Vagina (tissue), 2 donors: Measurements from ENCODE around the gene ADGRB2. TPM values are rescaled to one million over a fixed set of nuclear protein-coding genes. Genes with fewer than 3 reads are reported as not detected.

ENCODE experiments used
- DNase-seq, 2 donors: peaks; one replicate each; pipeline ENCODE4 v3.0.0-alpha.2; 2017; ENCODE audit errors: extremely low spot score in 2 of 2
- H3K27ac ChIP-seq: fragments of 200-600 bp; sonication (generic); one replicate; pipeline ENCODE4 v1.5.1; 2019
- H3K27me3 ChIP-seq: fragments of 200-600 bp; sonication (generic); one replicate; pipeline ENCODE4 v1.5.1; 2019
- H3K36me3 ChIP-seq, 2 donors: fragments of 200-600 bp; sonication (generic); one replicate each; pipeline ENCODE4 v1.5.1; 2017 to 2019
- H3K4me1 ChIP-seq: fragments of 200-600 bp; sonication (generic); one replicate; pipeline ENCODE4 v1.5.1; 2019
- H3K4me3 ChIP-seq, 2 donors: fragments of 200-600 bp; sonication (generic); 1 replicate in 1 of 2; 2 replicates in 1 of 2; pipeline ENCODE4 v1.5.1; 2016 to 2019
- H3K9me3 ChIP-seq: fragments of 200-600 bp; sonication (generic); one replicate; pipeline ENCODE4 v1.5.1; 2019
- POLR2A ChIP-seq, 2 donors: fragments of 450-650 bp; IDR thresholded peaks; one replicate each; pipeline ENCODE4 v1.6.1; 2017; ENCODE audit warnings: antibody characterized with exemption in 2 of 2, mild to moderate bottlenecking in 2 of 2, moderate library complexity in 2 of 2
- POLR2AphosphoS5 ChIP-seq, 2 donors: sonication (generic); formaldehyde crosslinking; IDR thresholded peaks; one replicate each; pipeline ENCODE4 v1.9.0; 2017; ENCODE audit warnings: antibody characterized with exemption in 2 of 2, mild to moderate bottlenecking in 2 of 2, low read depth in 1 of 2; ENCODE audit not compliant: insufficient read depth in 1 of 2
- intact Hi-C: fragments of 100-400 bp; cut with DNase I; formaldehyde crosslinking; loops from one replicate; pipeline ENCODE4 v1.15.1; 2023
- total RNA-seq: library from RNA; depleted of rRNA; stranded (reverse); fragments of >200 nt; gene quantifications from one replicate; pipeline ENCODE4 v1.2.3, GENCODE V29; 2016
- TF ChIP-seq, protein P1 (sequence below), 3 experiments: fragments of 450-650 bp in 2 of 3; fragments of 200-600 bp in 1 of 3; sonication (generic) in 1 of 3; IDR thresholded peaks; one replicate each; pipeline ENCODE4 v1.5.1; 2017 to 2019; ENCODE audit warnings: antibody characterized with exemption in 3 of 3, mild to moderate bottlenecking in 2 of 3, moderate library complexity in 2 of 3

ADGRB2 gene
- total RNA-seq, 1 donor from 2014 or later = 3.9 TPM

DNA sequence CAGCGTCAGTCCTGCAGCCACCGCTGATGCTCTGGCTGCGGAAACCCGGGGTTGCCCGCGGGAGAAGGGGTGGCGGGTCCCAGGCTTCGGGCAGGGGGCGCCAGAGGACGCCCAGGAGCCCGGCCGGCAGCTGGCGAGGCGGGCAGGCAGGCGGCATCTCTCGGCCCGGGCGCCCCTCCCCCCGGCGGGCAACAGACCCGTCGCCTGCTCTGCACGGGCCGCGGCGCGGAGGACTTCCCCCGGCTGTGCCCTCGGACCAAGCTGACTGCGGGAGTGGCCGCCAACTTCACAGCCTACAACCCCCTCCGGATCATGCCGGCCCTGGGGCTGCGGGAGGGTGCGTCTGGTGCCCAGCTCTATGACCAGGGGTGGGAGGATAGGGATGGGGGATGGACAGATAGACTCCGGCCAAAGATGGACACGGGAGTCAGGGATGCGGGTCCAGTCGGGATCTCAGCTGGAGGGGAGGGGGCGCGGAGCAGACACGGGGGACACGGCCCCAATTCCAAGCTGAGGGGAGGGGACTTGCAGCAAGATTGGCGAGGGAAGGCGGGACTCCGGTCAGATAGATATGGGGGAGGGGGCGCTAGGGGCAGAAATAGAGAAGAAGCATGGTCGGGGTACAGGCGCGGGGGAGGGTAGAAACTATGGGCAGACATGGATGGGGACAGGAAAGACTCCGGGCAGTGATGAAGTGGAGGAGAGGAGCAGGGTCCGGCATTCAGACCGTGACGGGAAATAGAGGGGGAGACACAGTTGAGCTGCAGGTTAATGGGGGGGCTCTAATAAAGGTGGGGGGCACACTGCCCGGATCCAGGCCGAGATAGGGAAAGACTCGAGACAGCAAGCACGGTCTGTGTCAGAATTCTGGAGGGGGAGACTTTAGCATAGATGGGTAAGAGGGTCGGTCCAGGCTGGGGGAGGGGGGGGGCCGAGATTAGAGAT, 1.1 kb downstream of the ADGRB2 start:
- Histone ChIP-seq H3K27me3 (no peaks in the 10 kb centered on the region), H3K4me1 (peaks cover 48% of the 10 kb centered on the region), H3K27ac (no peak overlapping the region), H3K9me3 (no peaks in the 10 kb centered on the region), H3K4me3 (peak overlapping the region; percentile 50 to 65), H3K36me3 (no peaks in the 10 kb centered on the region)
- TF ChIP-seq, protein P1, sequence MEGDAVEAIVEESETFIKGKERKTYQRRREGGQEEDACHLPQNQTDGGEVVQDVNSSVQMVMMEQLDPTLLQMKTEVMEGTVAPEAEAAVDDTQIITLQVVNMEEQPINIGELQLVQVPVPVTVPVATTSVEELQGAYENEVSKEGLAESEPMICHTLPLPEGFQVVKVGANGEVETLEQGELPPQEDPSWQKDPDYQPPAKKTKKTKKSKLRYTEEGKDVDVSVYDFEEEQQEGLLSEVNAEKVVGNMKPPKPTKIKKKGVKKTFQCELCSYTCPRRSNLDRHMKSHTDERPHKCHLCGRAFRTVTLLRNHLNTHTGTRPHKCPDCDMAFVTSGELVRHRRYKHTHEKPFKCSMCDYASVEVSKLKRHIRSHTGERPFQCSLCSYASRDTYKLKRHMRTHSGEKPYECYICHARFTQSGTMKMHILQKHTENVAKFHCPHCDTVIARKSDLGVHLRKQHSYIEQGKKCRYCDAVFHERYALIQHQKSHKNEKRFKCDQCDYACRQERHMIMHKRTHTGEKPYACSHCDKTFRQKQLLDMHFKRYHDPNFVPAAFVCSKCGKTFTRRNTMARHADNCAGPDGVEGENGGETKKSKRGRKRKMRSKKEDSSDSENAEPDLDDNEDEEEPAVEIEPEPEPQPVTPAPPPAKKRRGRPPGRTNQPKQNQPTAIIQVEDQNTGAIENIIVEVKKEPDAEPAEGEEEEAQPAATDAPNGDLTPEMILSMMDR (IDR thresholded peaks at IDR 0.05) = peak; percentile 45 to 66 (median 48)
- no peak for TF ChIP-seq POLR2AphosphoS5 (IDR thresholded peaks at IDR 0.05; ENCODE audit: insufficient read depth in 1 of 2, low read depth in 1 of 2)
- intact Hi-C loops = no loop called here
- no peak for DNase-seq

DNA sequence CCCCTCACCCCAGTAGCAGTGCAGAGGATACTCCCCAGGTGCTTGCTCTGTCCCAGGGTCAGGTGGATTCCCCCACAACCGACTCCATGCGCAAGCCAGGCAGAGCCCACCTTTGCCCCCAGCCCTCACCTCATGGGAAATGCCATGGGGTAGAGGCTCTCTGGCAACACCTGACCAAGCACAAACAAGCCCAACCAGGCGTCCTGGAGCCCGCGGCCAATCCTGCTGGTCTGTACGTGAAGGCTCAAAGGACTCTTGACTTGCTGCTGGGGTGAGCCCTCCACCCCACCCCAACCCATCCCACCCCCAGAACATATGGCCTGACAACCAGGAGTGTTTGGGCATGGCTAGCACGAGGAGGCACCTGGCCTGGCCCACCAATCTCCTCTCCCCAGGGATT, 1.8 kb downstream of the ADGRB2 start:
- H3K4me3 ChIP-seq = peak overlapping the region in 1 of 2 donors; percentile 65
- DNase-seq = no peak
- H3K27me3 ChIP-seq = no peaks in the 10 kb centered on the region
- H3K27ac ChIP-seq = no peak overlapping the region
- H3K4me1 ChIP-seq = peaks cover 48% of the 10 kb centered on the region
- intact Hi-C loops = no loop called here
- H3K9me3 ChIP-seq = no peaks in the 10 kb centered on the region
- no peaks in the 10 kb centered on the region for H3K36me3 ChIP-seq
- TF ChIP-seq POLR2A (IDR thresholded peaks at IDR 0.05) (no peak), POLR2AphosphoS5 (IDR thresholded peaks at IDR 0.05; ENCODE audit: insufficient read depth in 1 of 2, low read depth in 1 of 2) (no peak)
- TF ChIP-seq, protein P1 (IDR thresholded peaks at IDR 0.05) = no peak

DNA sequence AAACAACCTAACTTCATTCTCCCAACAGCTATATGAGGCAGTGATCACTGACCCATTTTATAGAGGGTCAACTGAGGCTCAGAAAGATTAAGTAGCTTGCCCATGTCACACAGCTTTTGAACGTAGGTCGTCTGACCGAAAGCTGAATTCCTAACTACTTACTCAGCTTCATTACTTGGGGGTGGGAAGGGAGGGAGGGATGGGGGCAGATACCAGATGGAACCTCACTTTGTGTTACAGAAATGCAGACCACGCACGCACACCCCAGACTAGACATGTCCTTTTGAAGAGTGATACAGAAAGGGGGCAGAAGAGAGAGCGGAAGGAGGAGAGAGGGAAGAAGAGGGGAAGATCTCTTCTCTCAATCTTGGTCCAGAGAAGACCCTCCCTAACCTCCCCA, 2.3 kb downstream of the ADGRB2 start:
- H3K9me3 ChIP-seq = no peaks in the 10 kb centered on the region
- intact Hi-C loops = no loop called here
- no peak for DNase-seq
- no peak overlapping the region for H3K4me3 ChIP-seq
- H3K27me3 ChIP-seq = no peaks in the 10 kb centered on the region
- no peak overlapping the region for H3K27ac ChIP-seq
- peaks cover 48% of the 10 kb centered on the region for H3K4me1 ChIP-seq
- no peaks in the 10 kb centered on the region for H3K36me3 ChIP-seq
- no peak for TF ChIP-seq POLR2A (IDR thresholded peaks at IDR 0.05)
- TF ChIP-seq, protein P1 (IDR thresholded peaks at IDR 0.05) = no peak

DNA sequence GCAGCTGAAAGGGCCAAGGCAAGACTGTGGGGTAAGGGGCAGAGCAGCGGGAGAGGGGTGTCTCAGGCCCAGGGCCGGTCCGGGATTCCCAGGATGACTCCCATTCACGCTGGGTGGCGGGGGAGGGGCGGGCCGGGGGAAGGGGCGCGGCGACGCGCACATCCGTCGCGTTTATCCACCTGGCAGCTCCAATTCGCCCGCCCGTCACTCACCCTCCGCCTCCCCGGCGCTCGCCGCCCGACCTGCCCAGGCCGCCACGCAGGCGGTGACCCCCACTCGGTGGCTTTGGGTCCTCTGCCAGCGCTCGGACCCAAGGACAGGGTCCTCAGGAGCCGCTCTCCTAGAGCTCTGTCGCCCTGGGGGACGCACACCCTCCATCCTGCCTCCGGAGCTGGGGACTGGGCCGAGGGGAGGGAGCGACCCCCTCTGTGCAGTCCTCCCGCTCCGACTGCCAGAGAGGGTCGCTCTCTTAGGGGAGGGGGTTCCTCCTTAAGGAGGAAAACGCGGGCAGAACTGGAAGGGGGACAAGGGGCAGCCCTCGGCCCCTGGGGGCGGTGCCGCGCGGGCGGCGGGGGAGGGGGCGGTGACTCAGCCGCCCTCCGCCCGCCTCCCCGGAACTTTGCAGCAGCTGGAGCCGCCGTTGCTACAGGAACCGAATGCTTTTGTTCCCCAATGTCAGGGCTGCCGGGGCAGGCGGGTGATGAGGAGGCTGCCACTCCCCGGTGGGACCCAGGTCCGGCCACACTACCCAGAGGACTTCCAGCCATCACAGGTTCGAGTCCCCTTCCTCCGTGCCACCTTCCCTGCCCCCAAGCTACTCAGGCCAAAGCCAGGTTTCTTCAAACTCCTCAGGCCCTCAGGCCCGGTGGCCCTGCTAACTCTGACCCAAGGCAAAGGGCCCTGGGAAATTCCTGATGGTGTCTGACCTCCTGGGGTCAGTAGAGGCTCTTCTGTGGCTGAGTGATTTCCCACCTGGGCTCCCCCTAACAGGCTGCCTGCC, 3.4 kb downstream of the ADGRB2 start:
- Histone ChIP-seq H3K36me3 (no peaks in the 10 kb centered on the region), H3K27me3 (no peaks in the 10 kb centered on the region), H3K4me1 (peaks cover 48% of the 10 kb centered on the region), H3K4me3 (peak overlapping the region; percentile 52 to 59), H3K27ac (peak overlapping the region; percentile 10), H3K9me3 (no peaks in the 10 kb centered on the region)
- TF ChIP-seq, protein P1 (IDR thresholded peaks at IDR 0.05) = no peak
- peak in 1 of 2 donors; percentile 45 for TF ChIP-seq POLR2AphosphoS5 (IDR thresholded peaks at IDR 0.05; ENCODE audit: insufficient read depth in 1 of 2, low read depth in 1 of 2)
- no peak for TF ChIP-seq POLR2A (IDR thresholded peaks at IDR 0.05)
- intact Hi-C loops = no loop called here
- DNase-seq = no peak
